Suppressor macrophage treated with lipopolysaccharide for 4 hours (primary cell): ENCODE data around the gene HTRA1.

Experiments
- DNase-seq: peaks from one replicate; pipeline ENCODE4 v3.0.0-alpha.2; 2020

Gene HTRA1

DNA sequence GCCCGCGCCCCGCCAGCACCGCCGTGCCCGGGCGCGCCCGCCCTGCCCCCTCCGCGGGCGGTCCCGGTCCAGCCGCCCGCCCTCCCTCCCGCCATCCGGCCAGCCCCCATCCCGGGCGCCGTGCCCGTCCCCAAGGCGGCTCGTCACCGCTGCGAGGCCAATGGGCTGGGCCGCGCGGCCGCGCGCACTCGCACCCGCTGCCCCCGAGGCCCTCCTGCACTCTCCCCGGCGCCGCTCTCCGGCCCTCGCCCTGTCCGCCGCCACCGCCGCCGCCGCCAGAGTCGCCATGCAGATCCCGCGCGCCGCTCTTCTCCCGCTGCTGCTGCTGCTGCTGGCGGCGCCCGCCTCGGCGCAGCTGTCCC lies at the start of gene HTRA1:
TSS of gene HTRA1 (plus strand) at position 187 of the 362 bp plus-strand sequence. CDS start at position 287, 100 bp downstream.
- peak; percentile 55 for DNase-seq

DNA sequence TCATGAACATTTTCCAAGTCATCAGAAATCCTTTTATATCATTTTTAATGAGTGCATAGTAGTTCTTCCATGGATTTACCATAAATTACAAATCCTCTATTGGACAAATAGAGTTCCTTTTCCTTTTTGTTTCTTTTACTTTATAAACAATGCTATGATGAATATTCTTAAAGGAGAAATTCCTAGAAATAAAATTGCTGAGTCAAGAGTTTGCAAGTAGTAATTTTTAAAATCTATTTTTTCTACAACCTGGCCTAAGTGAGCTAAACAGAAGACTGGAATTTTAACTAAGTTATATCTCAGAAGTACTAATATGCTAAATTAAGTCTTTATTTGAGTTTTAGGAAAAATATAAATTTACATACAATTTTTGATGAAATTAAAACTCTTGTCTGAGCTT lies 48.0 kb upstream of the HTRA1 start:
- no peak for DNase-seq

DNA sequence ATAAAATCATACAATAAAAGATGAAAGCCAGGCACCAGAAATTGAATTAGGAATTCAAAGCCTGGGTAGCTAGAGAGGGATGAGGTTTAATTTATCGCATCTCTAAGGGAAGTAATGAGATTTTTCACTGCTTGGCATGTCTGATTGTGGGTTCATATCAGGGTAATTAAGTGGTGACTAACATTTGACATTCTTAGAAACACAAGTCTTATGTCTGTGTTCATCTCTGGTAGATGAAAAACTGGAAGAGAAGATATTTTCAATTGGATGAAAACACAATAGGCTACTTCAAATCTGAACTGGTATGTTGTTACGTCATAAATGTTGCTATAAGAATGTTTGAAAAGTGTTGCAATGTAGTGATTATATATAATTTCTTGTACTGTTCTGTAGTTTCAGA lies 43.7 kb upstream of the HTRA1 start:
- no peak for DNase-seq

DNA sequence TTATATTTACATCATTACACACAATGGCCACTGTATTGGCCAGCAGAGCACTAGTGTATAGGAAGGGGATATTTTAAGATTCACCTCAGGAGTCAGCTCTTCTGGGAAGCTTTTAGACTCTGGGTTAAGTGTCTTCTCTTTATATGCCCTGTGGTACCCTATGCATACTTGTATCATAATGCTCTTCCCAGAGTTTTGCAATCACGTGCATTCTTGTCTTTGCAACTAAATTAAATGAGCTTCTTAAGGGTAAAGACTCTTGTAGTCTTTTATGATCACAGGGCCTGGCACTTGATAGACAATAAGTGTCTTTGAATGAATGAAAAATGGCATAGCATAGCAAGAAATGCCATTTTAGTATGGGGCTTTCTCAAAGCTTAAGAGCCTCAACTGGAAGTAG lies 42.3 kb upstream of the HTRA1 start:
- no peak for DNase-seq

DNA sequence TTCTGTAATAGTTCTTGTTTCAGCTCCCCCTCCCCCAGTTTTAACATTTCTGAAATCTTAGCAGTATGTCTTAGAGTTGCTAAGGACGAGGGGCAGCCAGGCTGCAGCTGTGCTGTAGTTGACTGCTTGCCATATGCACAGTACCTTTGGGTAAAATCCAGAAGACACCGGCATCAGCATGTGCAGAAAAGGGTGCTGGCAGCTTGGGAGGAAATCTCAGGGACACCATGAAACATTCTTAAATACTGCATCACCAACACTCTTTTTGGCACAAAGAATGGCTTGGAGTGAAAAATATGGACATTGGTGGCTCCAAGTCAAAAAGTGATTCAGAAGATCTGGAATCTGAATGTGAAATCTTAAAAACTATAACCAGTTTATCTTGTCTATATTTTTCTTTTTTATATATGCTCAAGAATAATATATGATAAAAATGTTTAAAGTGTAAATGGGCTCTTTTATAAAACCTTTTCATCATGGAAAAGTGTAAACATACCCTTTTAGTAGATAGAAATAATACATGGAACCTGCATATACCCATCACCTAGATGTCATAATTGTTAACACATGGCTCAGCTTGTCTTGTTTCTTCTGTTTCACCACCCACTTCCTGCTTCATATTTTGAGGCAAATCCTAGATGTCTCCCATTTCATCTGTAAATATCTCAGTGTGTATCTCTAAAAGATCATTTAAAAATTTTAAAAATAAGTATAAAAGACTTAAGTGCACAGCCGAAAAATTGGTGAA lies 41.3 kb upstream of the HTRA1 start:
- DNase-seq = no peak

DNA sequence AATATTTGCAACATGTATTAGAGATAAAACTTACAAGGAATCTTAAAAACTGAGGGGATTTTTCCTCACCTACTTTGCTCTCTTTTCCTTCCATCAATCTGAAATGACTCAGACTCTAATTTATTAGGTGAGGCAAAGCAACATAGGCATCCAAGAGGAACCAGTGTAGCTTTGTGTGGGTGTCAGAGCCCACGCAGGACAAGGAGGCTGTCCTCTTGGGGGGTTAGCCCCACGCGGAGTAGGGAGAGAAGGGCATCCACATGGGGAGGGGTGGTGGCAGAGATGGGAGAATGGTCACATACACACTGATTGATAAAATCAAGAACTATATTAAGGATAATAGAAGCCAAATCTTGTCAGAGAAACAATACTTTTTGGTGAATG lies 40.7 kb upstream of the HTRA1 start:
- no peak for DNase-seq

DNA sequence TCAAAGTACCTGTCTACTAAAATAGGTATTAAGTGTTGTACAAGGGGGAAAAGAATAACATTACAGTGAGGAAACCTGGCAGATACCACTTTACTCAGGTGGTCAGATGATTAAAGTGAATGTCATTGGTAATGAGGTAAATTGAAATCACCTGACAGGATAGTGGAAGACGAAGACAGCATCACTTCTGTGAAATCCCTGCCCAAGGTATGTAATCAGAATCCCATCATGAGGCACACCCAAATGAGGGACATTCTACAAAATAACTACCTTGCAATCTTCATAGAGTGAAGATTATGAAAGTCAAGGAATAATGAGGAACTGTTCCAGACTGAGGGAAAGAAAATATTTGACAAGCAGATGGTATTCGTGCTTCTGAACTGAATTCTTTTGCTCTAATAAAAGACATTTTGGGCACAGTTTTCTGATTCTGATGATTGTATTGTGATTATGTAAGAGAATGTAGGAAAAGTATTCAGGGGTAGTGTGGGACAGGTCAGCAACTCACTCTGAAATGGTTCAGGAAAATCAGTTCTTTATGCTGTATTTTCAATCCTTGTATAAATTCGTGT lies 40.2 kb upstream of the HTRA1 start:
- DNase-seq = no peak

DNA sequence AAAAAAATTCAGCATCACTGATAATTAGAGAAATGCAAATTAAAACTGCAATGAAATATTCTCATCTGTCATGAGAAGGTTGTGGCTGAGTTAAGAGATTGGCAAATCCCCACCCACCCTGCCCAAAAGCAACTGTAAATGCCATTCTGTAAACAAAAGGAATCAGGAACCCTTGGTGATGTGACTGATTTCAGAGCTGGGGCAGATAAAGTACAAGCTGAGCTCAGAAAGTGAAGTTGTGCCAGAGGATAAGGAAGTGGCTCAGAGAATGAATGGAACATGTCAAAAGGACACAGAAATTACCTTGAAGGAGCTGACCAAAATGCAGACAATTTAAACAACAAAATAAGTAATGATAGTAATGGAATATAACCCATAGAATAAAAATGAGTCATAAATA lies 39.6 kb upstream of the HTRA1 start:
- DNase-seq = peak; percentile 71

DNA sequence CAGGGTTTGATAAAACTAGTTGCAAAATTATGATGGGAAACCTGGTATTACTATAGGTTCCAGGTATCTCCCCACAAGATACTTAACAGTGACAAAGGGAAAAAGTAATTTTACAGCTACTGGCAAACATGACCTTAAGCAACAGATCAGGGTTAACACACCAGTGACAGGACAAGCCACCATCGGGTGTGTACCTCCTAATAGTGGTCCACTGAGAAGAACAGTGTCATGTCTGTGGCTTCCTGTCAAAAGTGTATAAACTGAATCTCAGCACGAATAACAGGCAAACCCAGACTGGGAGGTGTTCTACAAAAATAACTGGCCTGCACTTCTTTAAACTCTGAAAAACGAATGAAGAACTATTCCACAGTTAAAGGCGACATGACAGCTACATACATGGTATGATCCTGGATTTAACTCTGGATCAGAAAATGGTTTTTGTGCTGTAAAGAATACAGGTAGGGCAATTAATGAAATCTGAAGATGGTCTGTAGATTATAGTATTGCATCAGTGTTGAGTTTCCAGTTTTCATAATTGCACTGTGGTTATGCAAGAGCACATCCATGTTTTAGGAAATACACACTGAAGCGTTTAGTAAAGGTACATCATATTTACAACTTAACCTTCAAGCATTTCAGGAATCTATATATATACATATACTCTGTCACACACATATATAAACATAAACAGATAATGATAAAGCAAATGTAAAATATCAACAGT lies 38.9 kb upstream of the HTRA1 start:
- no peak for DNase-seq

DNA sequence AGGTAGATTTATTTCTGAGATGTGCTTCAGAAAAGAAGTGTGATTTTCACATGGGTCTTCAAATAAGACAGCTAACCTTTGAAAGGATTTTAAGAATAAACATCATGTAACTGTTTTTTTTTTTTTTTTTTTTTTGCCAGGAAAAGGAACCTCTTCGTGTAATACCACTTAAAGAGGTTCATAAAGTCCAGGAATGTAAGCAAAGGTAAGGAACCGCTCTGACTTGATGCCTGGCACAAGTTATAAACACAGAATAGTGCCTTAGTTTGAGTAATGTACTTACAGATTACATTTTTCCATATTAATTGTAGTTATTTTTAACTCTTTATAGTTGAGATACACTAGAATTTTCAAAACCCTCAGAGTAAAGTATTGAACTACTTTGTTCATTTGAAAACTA lies 37.3 kb upstream of the HTRA1 start:
- DNase-seq = no peak

DNA sequence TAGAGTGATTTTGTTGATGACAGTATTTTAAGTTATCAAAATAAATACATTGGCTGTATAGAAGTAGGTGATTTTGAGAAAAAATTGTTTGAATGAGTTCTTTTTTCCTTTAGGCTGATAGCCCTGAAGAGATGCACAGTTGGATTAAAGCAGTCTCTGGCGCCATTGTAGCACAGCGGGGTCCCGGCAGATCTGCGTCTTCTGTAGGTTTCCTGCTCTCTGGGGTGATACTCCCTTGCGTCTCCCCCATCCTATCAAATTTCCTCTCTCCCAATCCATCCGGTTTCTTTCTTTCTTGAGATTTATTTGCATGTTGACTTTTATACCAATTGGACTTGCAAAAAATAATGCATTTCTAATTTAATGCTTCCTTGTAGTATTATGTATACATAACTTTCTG lies 34.5 kb upstream of the HTRA1 start:
- no peak for DNase-seq

DNA sequence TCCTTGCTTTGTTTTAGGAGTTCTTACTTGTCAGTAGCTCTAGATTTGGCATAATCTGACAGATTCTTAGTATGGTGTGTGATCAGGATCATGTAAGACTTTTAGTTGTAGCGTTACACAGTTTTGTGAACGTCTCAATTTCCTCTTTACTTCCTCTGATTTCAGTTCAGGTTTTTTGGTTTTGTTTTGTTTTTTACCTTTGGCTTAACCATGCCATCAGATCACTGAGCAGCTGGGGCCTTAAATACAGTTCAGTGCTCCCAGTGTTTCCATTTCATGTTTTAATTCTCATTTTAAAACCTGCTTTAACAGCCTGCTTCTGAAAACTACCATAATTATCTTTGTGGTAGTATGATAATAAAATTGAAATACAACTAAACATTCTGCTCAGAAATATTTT lies 34.1 kb upstream of the HTRA1 start:
- no peak for DNase-seq

DNA sequence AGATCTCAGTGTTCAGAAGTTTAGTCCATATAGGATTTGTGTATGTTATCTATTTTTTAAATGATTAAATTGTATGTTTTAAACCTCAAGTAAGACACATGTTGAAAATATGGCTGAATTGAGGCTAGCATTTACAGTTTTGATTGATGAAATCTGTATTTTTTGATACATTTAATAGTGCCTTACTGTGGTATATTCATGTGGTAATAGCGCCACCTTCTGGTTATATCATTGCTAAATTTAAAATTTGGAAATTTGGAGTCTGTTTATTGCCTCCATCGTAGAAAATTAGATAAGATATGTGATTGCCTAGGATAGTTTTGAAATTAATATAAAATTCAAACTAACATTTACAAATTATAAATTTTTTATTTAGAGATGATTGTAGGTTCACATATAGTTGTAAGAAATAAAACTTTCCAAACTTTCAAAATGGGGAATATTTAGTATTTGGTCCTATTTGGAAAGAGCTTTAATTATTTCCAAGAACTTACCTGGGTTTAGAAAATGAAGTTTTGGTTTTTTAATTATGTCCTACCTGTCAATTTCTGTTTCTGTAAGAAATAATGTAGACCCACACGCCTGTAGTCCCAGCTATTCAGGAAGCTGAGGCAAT lies 26.0 kb upstream of the HTRA1 start:
- DNase-seq = peak; percentile 80

DNA sequence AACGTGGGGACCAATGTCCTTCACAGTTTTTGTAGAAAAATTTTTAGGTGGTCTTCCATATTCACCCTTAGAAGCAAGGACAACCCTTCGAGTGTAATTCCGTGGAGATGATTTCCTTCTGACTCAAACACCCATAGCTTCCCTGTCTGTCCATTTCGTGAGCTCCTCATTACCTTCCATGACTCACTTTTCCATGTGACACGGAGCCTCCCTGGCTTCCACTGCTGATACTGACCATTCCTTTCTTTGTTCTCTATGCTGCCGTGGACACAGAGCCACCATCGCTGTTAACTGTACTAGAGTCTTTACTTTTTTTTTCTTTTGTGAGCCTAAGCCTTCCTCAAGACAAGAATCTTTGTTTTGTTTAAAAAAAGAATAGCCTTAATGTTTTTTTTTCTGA lies 19.4 kb upstream of the HTRA1 start:
- DNase-seq = no peak

DNA sequence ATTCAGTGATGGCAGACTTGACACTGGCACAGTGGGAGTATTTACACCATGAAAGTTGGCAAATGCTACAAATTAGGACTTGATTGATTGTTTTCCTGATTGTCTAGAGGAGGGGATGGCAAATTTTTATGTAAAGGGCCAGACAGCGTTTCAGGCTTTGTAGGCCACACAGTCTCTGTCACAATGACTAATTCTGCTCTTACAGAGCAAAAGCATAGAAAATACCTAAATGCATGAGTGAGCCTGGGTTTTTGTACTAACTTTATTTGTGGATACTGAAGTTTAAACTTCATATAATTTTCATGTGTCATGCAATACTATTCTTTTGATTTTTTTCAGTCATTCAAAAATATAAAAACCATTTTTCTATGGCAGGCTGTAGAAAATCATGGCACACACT lies 15.9 kb upstream of the HTRA1 start:
- DNase-seq = no peak

DNA sequence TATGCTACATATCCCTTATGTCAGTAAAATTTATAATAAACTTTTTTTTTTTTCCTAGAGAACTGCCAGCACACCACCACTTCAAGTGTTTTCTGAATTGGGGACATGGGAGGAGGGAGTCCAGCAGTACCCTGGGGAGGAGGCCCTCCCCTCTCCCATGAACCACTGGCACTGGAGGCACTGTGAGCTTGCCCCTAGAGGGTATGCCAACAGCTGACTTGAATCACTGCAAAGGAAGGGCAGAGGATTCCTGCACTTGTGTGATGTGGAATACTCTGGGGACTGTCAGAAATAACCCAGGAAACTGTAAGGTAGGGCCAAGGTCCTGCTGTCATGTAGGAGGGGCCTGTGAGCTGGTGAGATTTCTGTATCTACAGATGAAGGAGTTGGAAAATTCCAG lies 15.4 kb upstream of the HTRA1 start:
- no peak for DNase-seq

DNA sequence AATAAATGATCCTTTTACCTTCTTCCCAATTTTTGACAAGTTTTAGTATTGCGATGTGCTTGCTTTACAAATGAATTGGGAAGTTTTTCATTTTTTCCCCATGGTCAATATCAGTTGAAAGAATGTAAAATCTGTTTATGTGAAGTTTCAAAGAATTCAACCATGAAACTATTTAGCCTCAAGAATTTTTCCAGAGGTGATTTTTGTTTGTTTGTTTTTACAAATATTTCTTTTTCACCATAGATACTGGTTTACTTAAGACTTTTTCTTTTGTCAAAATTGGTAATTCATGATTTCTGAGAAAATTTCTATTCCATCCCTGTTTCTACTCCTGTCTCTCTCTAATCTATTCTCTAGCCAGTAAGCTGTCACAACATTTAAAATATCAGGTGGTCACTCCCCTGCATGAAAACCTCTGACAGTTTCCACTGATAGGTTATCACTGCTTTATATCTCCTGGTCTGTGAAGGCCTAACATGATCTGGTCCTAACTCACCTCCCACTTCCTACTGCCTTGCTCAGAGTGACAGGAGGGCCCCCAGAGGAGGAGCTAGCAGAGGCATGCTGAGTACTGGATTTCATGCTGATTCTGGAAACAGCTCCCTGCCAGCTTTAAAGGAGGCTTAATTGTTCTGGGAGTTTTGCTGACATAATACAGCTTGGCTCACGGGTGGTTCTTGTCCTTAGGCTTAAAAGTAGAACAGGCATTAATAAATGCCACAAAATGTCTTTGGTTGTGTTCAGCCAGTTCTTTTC lies 14.5 kb upstream of the HTRA1 start:
- DNase-seq = no peak

DNA sequence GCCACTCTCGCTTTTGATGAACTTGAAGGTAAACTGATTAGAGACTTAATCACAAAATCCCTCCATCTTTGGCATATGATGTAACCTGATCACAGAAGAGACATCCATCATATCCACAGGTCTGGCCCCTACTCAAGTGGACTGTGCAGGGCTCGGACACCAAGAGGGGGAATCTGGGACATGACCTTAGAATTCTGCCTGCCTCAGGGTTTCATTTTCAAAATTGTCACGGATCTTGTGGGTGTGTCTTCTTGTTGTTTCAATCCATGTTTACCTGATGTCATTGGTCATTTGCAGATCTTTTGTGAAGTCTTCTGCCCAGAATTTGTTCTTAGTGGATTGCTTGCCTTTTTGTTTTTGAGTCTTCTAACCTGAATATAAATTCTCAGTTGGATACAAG lies 12.8 kb upstream of the HTRA1 start:
- DNase-seq = no peak

DNA sequence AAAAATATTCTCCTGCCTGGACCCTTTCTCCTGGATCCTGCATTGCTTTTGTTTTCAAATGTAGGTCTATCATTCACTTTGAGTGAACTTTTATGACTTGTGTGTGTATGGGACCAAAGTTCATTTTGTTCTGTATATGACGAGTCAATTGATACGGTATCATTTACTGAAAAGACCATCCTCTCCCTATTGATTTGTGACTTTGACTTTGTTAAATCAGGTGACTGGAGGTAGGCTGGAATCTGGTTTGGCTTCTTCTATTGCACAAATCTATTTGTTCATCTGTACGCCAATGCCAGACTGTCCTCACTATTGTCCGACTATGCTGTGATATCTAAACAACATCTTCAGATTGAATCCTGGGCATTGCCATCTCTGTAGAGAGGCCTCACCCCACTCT lies 12.2 kb upstream of the HTRA1 start:
- DNase-seq = no peak

DNA sequence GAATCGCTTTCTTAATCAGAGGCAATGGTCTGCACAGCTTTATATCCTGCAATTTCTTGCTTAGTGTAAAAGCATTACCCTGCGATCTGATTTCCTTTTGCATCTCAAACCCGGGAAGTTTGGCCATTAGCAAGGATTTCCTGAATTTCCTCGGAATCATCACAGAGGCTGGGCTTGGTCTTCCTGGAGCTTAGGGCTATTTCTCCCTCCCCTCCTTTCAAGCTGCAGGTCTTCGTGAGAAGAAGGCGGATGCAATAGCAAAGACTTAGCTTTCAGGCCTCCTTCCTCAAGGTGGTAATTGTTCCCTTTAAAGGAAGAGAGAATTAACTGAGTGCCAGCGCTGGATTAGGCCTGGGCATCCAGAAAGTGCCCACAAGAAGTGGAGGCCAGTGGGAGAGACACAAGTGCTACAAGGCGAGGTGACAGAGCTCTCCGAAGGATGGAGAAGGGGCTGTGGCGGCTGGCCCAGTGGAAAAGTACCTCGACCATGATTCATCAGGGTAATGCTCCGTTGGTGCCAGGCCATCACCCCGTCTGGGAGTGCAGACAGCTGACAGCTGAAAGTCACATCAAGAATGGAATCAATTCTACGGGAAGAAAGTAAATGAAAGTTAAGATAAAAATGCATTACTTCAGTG lies 10.9 kb upstream of the HTRA1 start:
- DNase-seq = no peak

DNA sequence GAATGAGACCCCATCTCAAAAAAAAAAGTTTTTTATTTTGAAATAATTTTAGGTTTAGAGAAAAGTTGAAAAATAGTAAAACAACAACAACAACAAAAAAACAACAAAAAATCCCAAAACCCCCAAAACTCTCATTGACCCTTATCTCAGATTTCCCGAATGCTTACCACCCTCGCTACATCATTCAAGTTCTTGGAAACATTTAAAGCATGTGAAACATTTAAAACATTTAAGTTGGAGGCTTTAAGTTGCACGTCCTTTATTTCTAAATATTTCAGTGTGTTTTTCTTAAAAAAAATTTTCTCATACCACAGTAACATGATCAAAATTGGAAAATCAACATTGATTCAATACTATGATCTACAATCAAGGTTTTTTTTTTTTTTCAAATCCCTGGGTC lies 7.3 kb upstream of the HTRA1 start:
- DNase-seq = no peak

DNA sequence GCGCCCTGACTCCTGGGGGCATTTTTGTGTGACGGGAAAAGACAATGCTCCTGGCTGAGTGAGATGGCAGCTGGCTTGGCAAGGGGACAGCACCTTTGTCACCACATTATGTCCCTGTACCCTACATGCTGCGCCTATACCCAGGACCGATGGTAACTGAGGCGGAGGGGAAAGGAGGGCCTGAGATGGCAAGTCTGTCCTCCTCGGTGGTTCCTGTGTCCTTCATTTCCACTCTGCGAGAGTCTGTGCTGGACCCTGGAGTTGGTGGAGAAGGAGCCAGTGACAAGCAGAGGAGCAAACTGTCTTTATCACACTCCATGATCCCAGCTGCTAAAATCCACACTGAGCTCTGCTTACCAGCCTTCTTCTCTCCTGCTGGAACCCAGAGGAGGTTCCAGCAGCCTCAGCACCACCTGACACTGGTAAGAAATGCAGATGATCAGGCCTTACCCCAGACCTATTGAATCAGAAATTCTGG lies 6.7 kb upstream of the HTRA1 start, which contains the start of gene ARMS2:
TSS of gene ARMS2 (plus strand) at position 51 of the 478 bp plus-strand sequence. CDS start at position 126, 75 bp downstream.
- no peak for DNase-seq
